ENCODE measurements around the gene ANKRD45. TPM values are rescaled to one million over a fixed set of nuclear protein-coding genes. Genes with fewer than 3 reads are reported as not detected.
A peak's percentile ranks its signal among the peaks of the same experiment; 100 is the strongest.

Gene ANKRD45
- total and polyA plus RNA-seq, 2 of the 13 experiments (the other 11 are each of a cell fraction or from before 2014, with no cell fraction given), result not detected

GRCh38 chr1:173648880-173649605, 20.6 kb downstream of the ANKRD45 start:
- ChIA-PET CTCF (ENCODE audit: low intra/inter-chr PET ratio, low total read pairs) (no interaction called here), POLR2A (no interaction called here)
- Histone ChIP-seq H3K4me2 (ENCODE audit: low read depth, low read length) (no peak overlapping the region), H3K27ac (ENCODE audit: extremely low read length, insufficient read depth, low read length) (no peak overlapping the region), H3K36me3 (replicated peaks in 1 of 2; ENCODE audit: control insufficient read depth in 1 of 2, insufficient read depth in 2 of 2, low read length in 2 of 2) (no peaks in the 10 kb centered on the region), H3K27me3 (ENCODE audit: control insufficient read depth in 1 of 2, insufficient read depth in 2 of 2, low read length in 2 of 2) (no peaks in the 10 kb centered on the region), H3K4me1 (ENCODE audit: insufficient read depth, low read length) (no peaks in the 10 kb centered on the region), H3K9me3 (ENCODE audit: low read length) (no peaks in the 10 kb centered on the region), H3K4me3 (replicated peaks in 1 of 3; ENCODE audit: insufficient read depth in 1 of 3, low read depth in 2 of 3, low read length in 3 of 3) (no peak overlapping the region), H2AFZ (ENCODE audit: low read length) (no peak overlapping the region), H3K9ac (ENCODE audit: insufficient read depth, low read depth, low read length) (no peak overlapping the region), H4K20me1 (ENCODE audit: insufficient read depth, low read length) (no peaks in the 10 kb centered on the region), H3K79me2 (ENCODE audit: insufficient read depth, low read length) (no peaks in the 10 kb centered on the region)
- DNase-seq (ENCODE audit: low spot score) (no peak), FAIRE-seq (no peak), ATAC-seq (no peak)
- intact Hi-C loops (cut with micrococcal nuclease; ENCODE audit: unreplicated experiment) (no loop called here), in situ Hi-C loops (cut with HindIII; ENCODE audit: extremely low pct_ligation_motif_present, low pct_unique_long_range_greater_than_20kb) (no loop called here)
- TF ChIP-seq MED8 (CRISPR knock-in tag; IDR thresholded peaks at IDR 0.05; ENCODE audit: insufficient replicate concordance) (no peak), NFE2L2 (IDR thresholded peaks at IDR 0.05; ENCODE audit: low read length) (peak; percentile 50; the same call in 1 of the 2 replicates)
- no TSS peak for BruUV-seq (replicated peaks)

DNA sequence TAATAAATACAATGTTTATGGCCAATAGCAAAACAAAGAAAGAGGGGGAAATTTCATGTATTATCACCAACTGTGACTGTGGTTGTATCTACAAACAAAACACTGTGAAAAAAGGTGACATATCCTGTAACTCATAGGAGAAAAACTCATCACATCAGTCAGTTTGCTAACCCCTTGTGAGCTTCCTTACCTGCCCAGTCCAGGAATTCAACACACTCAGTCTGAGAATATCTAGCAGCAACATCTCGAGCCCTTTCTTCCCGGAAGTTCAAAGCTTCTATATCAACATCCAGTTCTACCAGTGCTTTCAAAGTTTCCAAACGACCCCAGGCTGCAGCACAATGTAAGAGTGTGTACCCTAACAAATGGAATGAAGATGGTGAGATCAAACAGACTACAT, 23.0 kb downstream of the ANKRD45 start:
- H3K9ac ChIP-seq (ENCODE audit: insufficient read depth, low read depth, low read length), result no peak overlapping the region
- TF ChIP-seq SRSF9 (IDR thresholded peaks at IDR 0.05; ENCODE audit: borderline replicate concordance, insufficient read depth, low read depth, low read length, poor library complexity, severe bottlenecking) (no peak), SP2 (CRISPR knock-in tag; IDR thresholded peaks at IDR 0.05) (no peak), IRF9 (CRISPR knock-in tag; IDR thresholded peaks at IDR 0.05; ENCODE audit: borderline replicate concordance) (no peak), GLI4 (CRISPR knock-in tag; IDR thresholded peaks at IDR 0.05; ENCODE audit: borderline replicate concordance) (no peak), FOXC1 (CRISPR knock-in tag; IDR thresholded peaks at IDR 0.05; ENCODE audit: borderline replicate concordance) (no peak), MATR3 (CRISPR knock-in tag; IDR thresholded peaks at IDR 0.05) (no peak), ZNF766 (CRISPR knock-in tag; IDR thresholded peaks at IDR 0.05; ENCODE audit: borderline replicate concordance) (no peak), PLSCR1 (CRISPR knock-in tag; IDR thresholded peaks at IDR 0.05; ENCODE audit: borderline replicate concordance) (no peak), ZNF468 (CRISPR knock-in tag; IDR thresholded peaks at IDR 0.05) (no peak), PRMT3 (CRISPR knock-in tag; IDR thresholded peaks at IDR 0.05; ENCODE audit: borderline replicate concordance, low read depth) (no peak), ZNF446 (CRISPR knock-in tag; IDR thresholded peaks at IDR 0.05) (no peak), ONECUT2 (CRISPR knock-in tag; IDR thresholded peaks at IDR 0.05) (no peak), ZNF678 (CRISPR knock-in tag; IDR thresholded peaks at IDR 0.05) (no peak), ZBTB7B (CRISPR knock-in tag; IDR thresholded peaks at IDR 0.05) (no peak)
- TF ChIP-seq, protein P1, sequence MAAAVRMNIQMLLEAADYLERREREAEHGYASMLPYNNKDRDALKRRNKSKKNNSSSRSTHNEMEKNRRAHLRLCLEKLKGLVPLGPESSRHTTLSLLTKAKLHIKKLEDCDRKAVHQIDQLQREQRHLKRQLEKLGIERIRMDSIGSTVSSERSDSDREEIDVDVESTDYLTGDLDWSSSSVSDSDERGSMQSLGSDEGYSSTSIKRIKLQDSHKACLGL (CRISPR knock-in tag; IDR thresholded peaks at IDR 0.05), result no peak

More for the DNA sequence above, 23.0 kb downstream of the ANKRD45 start:
- Histone ChIP-seq H3K27me3 (ENCODE audit: control insufficient read depth in 1 of 2, insufficient read depth in 2 of 2, low read length in 2 of 2) (no peaks in the 10 kb centered on the region), H2AFZ (ENCODE audit: low read length) (no peak overlapping the region), H3K9me3 (ENCODE audit: low read length) (no peaks in the 10 kb centered on the region), H3K79me2 (ENCODE audit: insufficient read depth, low read length) (no peaks in the 10 kb centered on the region), H3K4me3 (replicated peaks in 1 of 3; ENCODE audit: insufficient read depth in 1 of 3, low read depth in 2 of 3, low read length in 3 of 3) (no peak overlapping the region), H3K36me3 (replicated peaks in 1 of 2; ENCODE audit: control insufficient read depth in 1 of 2, insufficient read depth in 2 of 2, low read length in 2 of 2) (no peaks in the 10 kb centered on the region), H4K20me1 (ENCODE audit: insufficient read depth, low read length) (no peaks in the 10 kb centered on the region), H3K4me2 (ENCODE audit: low read depth, low read length) (no peak overlapping the region), H3K27ac (ENCODE audit: extremely low read length, insufficient read depth, low read length) (no peak overlapping the region), H3K4me1 (ENCODE audit: insufficient read depth, low read length) (no peaks in the 10 kb centered on the region)
- WGBS (ENCODE audit: low lambda C conversion rate), result 7% methylated on average over 3 of the region's 3 CpGs
- in situ Hi-C loops (cut with HindIII; ENCODE audit: extremely low pct_ligation_motif_present, low pct_unique_long_range_greater_than_20kb) (no loop called here), intact Hi-C loops (cut with micrococcal nuclease; ENCODE audit: unreplicated experiment) (no loop called here)
- DNase-seq (ENCODE audit: low spot score) (no peak), FAIRE-seq (no peak), ATAC-seq (no peak)
- CTCF ChIA-PET (ENCODE audit: low intra/inter-chr PET ratio, low total read pairs), result no interaction called here
- BruUV-seq (replicated peaks), result no TSS peak
- POLR2A ChIA-PET, result no interaction called here
